Measurements from ENCODE around the gene ZNF219. TPM values are rescaled to one million over a fixed set of nuclear protein-coding genes. Genes with fewer than 3 reads are reported as not detected.
A peak's percentile ranks its signal among the peaks of the same experiment; 100 is the strongest.

The ZNF219 gene
- total and polyA plus RNA-seq, 2 of the 13 experiments (the other 11 are each of a cell fraction or from before 2014, with no cell fraction given): 34.5 to 36.6 TPM

DNA sequence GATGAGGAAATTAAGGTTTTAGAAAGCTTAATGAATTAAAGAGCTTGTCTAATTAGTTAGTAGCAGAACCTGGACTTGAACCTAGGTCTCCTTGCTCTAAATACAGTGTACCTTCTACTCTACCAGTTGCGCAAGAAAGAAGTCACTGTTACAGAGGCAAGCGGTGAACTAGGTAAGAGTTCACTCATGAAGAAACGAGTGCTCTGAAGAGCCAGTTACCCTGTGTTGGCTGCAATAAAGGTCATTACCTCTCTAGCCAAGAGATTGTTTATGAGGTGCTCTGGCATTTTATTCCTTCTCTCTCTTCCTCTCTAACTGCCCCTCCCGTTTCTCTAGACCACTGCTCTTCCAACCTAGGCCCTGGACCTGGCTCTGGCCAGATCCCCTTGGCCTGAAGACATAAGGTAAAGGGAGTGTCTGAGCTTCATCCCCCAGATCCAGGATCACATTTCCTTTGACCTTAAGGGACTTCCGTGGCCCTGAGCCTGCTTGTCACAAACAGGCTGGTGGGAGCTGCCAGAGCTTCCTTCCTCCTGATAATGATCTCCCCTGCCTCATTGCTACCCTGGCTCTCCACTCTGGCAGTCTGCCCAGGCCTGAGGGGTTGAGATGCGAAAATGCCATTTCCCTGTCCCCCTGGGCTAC is 54.4 kb downstream of the ZNF219 start (continued):
- TF ChIP-seq, protein P1, sequence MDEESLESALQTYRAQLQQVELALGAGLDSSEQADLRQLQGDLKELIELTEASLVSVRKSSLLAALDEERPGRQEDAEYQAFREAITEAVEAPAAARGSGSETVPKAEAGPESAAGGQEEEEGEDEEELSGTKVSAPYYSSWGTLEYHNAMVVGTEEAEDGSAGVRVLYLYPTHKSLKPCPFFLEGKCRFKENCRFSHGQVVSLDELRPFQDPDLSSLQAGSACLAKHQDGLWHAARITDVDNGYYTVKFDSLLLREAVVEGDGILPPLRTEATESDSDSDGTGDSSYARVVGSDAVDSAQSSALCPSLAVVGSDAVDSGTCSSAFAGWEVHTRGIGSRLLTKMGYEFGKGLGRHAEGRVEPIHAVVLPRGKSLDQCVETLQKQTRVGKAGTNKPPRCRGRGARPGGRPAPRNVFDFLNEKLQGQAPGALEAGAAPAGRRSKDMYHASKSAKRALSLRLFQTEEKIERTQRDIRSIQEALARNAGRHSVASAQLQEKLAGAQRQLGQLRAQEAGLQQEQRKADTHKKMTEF (CRISPR knock-in tag; IDR thresholded peaks at IDR 0.05): peak; percentile 65
- no peak for TF ChIP-seq ZNF317 (CRISPR knock-in tag; IDR thresholded peaks at IDR 0.05)
- no peak for TF ChIP-seq CBX2 (IDR thresholded peaks at IDR 0.05; ENCODE audit: low read depth, low read length)
- TF ChIP-seq CBX2 (CRISPR knock-in tag; IDR thresholded peaks at IDR 0.05; ENCODE audit: low read depth): no peak
- no peak for TF ChIP-seq ZFP36L2 (CRISPR knock-in tag; IDR thresholded peaks at IDR 0.05)
- TF ChIP-seq, protein P2, sequence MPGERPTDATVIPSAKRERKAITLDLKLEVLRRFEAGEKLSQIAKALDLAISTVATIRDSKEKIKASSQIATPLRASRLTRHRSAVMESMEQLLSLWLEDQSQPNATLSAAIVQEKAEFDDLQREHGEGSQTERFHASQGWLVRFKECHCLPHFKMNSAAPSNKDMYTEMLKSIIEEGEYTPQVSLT (CRISPR knock-in tag; IDR thresholded peaks at IDR 0.05; ENCODE audit: borderline replicate concordance, low read depth): no peak
- no peak for TF ChIP-seq ZZZ3 (CRISPR knock-in tag; IDR thresholded peaks at IDR 0.05; ENCODE audit: borderline replicate concordance)
- TF ChIP-seq SP4 (CRISPR knock-in tag; IDR thresholded peaks at IDR 0.05): no peak
- TF ChIP-seq, protein P3, sequence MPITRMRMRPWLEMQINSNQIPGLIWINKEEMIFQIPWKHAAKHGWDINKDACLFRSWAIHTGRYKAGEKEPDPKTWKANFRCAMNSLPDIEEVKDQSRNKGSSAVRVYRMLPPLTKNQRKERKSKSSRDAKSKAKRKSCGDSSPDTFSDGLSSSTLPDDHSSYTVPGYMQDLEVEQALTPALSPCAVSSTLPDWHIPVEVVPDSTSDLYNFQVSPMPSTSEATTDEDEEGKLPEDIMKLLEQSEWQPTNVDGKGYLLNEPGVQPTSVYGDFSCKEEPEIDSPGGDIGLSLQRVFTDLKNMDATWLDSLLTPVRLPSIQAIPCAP (CRISPR knock-in tag; IDR thresholded peaks at IDR 0.05; ENCODE audit: low read depth): no peak
- TF ChIP-seq SPEN (CRISPR knock-in tag; IDR thresholded peaks at IDR 0.05; ENCODE audit: low read depth): peak; percentile 80
- TF ChIP-seq KLF12 (CRISPR knock-in tag; IDR thresholded peaks at IDR 0.05; ENCODE audit: borderline replicate concordance): no peak
- TF ChIP-seq, protein P4, sequence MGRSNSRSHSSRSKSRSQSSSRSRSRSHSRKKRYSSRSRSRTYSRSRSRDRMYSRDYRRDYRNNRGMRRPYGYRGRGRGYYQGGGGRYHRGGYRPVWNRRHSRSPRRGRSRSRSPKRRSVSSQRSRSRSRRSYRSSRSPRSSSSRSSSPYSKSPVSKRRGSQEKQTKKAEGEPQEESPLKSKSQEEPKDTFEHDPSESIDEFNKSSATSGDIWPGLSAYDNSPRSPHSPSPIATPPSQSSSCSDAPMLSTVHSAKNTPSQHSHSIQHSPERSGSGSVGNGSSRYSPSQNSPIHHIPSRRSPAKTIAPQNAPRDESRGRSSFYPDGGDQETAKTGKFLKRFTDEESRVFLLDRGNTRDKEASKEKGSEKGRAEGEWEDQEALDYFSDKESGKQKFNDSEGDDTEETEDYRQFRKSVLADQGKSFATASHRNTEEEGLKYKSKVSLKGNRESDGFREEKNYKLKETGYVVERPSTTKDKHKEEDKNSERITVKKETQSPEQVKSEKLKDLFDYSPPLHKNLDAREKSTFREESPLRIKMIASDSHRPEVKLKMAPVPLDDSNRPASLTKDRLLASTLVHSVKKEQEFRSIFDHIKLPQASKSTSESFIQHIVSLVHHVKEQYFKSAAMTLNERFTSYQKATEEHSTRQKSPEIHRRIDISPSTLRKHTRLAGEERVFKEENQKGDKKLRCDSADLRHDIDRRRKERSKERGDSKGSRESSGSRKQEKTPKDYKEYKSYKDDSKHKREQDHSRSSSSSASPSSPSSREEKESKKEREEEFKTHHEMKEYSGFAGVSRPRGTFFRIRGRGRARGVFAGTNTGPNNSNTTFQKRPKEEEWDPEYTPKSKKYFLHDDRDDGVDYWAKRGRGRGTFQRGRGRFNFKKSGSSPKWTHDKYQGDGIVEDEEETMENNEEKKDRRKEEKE (IDR thresholded peaks at IDR 0.05): no peak
- TF ChIP-seq MEF2D (CRISPR knock-in tag; IDR thresholded peaks at IDR 0.05): 0 out of 2 replicates have a peak, but pooled peaks have one; percentile 14
- TF ChIP-seq, protein P5, sequence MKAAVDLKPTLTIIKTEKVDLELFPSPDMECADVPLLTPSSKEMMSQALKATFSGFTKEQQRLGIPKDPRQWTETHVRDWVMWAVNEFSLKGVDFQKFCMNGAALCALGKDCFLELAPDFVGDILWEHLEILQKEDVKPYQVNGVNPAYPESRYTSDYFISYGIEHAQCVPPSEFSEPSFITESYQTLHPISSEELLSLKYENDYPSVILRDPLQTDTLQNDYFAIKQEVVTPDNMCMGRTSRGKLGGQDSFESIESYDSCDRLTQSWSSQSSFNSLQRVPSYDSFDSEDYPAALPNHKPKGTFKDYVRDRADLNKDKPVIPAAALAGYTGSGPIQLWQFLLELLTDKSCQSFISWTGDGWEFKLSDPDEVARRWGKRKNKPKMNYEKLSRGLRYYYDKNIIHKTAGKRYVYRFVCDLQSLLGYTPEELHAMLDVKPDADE (CRISPR knock-in tag; IDR thresholded peaks at IDR 0.05): no peak
- TF ChIP-seq JDP2 (CRISPR knock-in tag; IDR thresholded peaks at IDR 0.05; ENCODE audit: borderline replicate concordance): no peak
- TF ChIP-seq ZNF577 (CRISPR knock-in tag; IDR thresholded peaks at IDR 0.05; ENCODE audit: borderline replicate concordance, low read depth): no peak
- TF ChIP-seq, protein P6, sequence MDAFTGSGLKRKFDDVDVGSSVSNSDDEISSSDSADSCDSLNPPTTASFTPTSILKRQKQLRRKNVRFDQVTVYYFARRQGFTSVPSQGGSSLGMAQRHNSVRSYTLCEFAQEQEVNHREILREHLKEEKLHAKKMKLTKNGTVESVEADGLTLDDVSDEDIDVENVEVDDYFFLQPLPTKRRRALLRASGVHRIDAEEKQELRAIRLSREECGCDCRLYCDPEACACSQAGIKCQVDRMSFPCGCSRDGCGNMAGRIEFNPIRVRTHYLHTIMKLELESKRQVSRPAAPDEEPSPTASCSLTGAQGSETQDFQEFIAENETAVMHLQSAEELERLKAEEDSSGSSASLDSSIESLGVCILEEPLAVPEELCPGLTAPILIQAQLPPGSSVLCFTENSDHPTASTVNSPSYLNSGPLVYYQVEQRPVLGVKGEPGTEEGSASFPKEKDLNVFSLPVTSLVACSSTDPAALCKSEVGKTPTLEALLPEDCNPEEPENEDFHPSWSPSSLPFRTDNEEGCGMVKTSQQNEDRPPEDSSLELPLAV (CRISPR knock-in tag; conservative IDR thresholded peaks at IDR 0.05; ENCODE audit: low read depth): no peak
- TF ChIP-seq SMAD1 (CRISPR knock-in tag; IDR thresholded peaks at IDR 0.05; ENCODE audit: borderline replicate concordance, low read depth): no peak
- no peak for TF ChIP-seq ZNF234 (CRISPR knock-in tag; conservative IDR thresholded peaks at IDR 0.05)
- TF ChIP-seq, protein P7, sequence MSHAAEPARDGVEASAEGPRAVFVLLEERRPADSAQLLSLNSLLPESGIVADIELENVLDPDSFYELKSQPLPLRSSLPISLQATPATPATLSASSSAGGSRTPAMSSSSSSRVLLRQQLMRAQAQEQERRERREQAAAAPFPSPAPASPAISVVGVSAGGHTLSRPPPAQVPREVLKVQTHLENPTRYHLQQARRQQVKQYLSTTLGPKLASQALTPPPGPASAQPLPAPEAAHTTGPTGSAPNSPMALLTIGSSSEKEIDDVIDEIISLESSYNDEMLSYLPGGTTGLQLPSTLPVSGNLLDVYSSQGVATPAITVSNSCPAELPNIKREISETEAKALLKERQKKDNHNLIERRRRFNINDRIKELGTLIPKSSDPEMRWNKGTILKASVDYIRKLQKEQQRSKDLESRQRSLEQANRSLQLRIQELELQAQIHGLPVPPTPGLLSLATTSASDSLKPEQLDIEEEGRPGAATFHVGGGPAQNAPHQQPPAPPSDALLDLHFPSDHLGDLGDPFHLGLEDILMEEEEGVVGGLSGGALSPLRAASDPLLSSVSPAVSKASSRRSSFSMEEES (CRISPR knock-in tag; IDR thresholded peaks at IDR 0.05): no peak; the same call in 1 of the 2 replicates

Measured in HepG2 (cell line).